K562 (cell line): Measurements from ENCODE around the gene GPR119. TPM values are rescaled to one million over a fixed set of nuclear protein-coding genes. Genes with fewer than 3 reads are reported as not detected.
A peak's percentile ranks its signal among the peaks of the same experiment; 100 is the strongest.

Experiments used
- BHLHE40 ChIP-seq: IDR thresholded peaks from 2 replicates; pipeline ENCODE4 v1.6.1; 2011; ENCODE audit warnings: low read length, improper control_type of control experiment
- DLX4 ChIP-seq: fragments of 250-450 bp; sonication (Bioruptor Pico); IDR thresholded peaks from 2 replicates; pipeline ENCODE4 v1.6.1; 2021; ENCODE audit warnings: mild to moderate bottlenecking
- E2F5 ChIP-seq: sonication (generic); formaldehyde crosslinking; IDR thresholded peaks from 2 replicates; pipeline ENCODE4 v1.8.0; 2022; ENCODE audit warnings: mild to moderate bottlenecking, missing genetic modification reagents
- GATAD2B ChIP-seq: fragments of 450-650 bp; IDR thresholded peaks from 2 replicates; pipeline ENCODE4 v1.6.1; 2017; ENCODE audit warnings: mild to moderate bottlenecking, borderline replicate concordance
- MAFG ChIP-seq: fragments of 450-650 bp; conservative IDR thresholded peaks from 2 replicates; pipeline ENCODE4 v1.6.1; 2016; ENCODE audit warnings: missing genetic modification characterization, missing compliant biosample characterization
- RCOR1 ChIP-seq, 2 experiments: IDR thresholded peaks; 2 replicates each; pipeline ENCODE4 v1.6.1; 2012; ENCODE audit warnings: low read depth in 2 of 2, low read length in 2 of 2, borderline replicate concordance in 1 of 2, improper control_type of control experiment in 1 of 2
- SNRNP70 ChIP-seq: fragments of 200-400 bp; formaldehyde crosslinking; optimal IDR thresholded peaks from 2 replicates; pipeline ENCODE3; 2017; ENCODE audit warnings: low read depth, low read length
- SPI1 ChIP-seq: IDR thresholded peaks from 2 replicates; pipeline ENCODE4 v1.6.1; 2011; ENCODE audit warnings: low read depth, low read length, control low read depth, borderline replicate concordance
- TAF9B ChIP-seq: fragments of 450-650 bp; IDR thresholded peaks from 2 replicates; pipeline ENCODE4 v1.6.1; 2018; ENCODE audit warnings: mild to moderate bottlenecking; ENCODE audit not compliant: partially characterized antibody
- TAL1 ChIP-seq: fragments of 450-650 bp; IDR thresholded peaks from 2 replicates; pipeline ENCODE4 v1.6.1; 2016; ENCODE audit warnings: mild to moderate bottlenecking
- XRCC5 ChIP-seq: fragments of 200-400 bp; formaldehyde crosslinking; IDR thresholded peaks from 2 replicates; pipeline ENCODE4 v1.6.1; 2017; ENCODE audit warnings: low read depth, mild to moderate bottlenecking, low read length
- ZBTB7A ChIP-seq: IDR thresholded peaks from 2 replicates; pipeline ENCODE4 v1.6.1; 2011; ENCODE audit warnings: low read depth, mild to moderate bottlenecking, low read length, moderate library complexity, borderline replicate concordance; ENCODE audit not compliant: control insufficient read depth
- ZBTB9 ChIP-seq: fragments of 450-650 bp; formaldehyde crosslinking; IDR thresholded peaks from 2 replicates; pipeline ENCODE4 v1.4.0; 2020; ENCODE audit warnings: mild to moderate bottlenecking, moderate library complexity
- ZNF407 ChIP-seq: fragments of 450-650 bp; IDR thresholded peaks from 2 replicates; pipeline ENCODE4 v1.6.1; 2016; ENCODE audit warnings: low read depth
- polyA plus RNA-seq, 8 experiments: library from polyadenylated mRNA; depleted of rRNA in 4 of 8; stranded (reverse) in 5 of 8; unstranded in 3 of 8; fragments of >200 nt; fragmentation: Nextera tagmentation in 2 of 8; fragmentation: Illumina TruSeq in 1 of 8; extraction: Ambion mirVana in 2 of 8; extraction: Trizol in 1 of 8; gene quantifications; 2 replicates each; pipeline versions ENCODE4 v1.2.1 to v1.2.3, GENCODE V29; 2011 to 2014; ENCODE audit warnings: inconsistent platforms in 1 of 8, missing spikeins in 1 of 8
- total RNA-seq, 7 experiments: library from RNA; depleted of rRNA in 6 of 7; stranded (reverse); fragments of >200 nt in 6 of 7; fragmentation: Illumina TruSeq in 2 of 7; extraction: Trizol in 2 of 7; gene quantifications; 2 replicates each; pipeline versions ENCODE4 v1.2.1 to v1.2.3, GENCODE V29; 2011 to 2021; ENCODE audit warnings: low replicate concordance in 1 of 7

The GPR119 gene
- total and polyA plus RNA-seq, 9 of the 15 experiments (the other 6 are each of a cell fraction or from before 2014, with no cell fraction given) = not detected

GRCh38 chrX:130378024-130378669 lies 7.3 kb downstream of the GPR119 start (continued):
- no peak for TF ChIP-seq ZNF407
- TF ChIP-seq RCOR1 (IDR thresholded peaks at IDR 0.05; ENCODE audit: borderline replicate concordance in 1 of 2, low read depth in 2 of 2, low read length in 2 of 2) = peak in 1 of 2 experiments; percentile 71; a peak in 1 of 4 replicates
- no peak for TF ChIP-seq XRCC5
- TF ChIP-seq E2F5 (CRISPR knock-in tag) = no peak
- no peak for TF ChIP-seq SNRNP70
- TF ChIP-seq MAFG (tag) = no peak
- TF ChIP-seq TAF9B = no peak
- no peak for TF ChIP-seq ZBTB7A
- TF ChIP-seq DLX4 (CRISPR knock-in tag) = no peak
- no peak for TF ChIP-seq GATAD2B
- no peak for TF ChIP-seq ZBTB9
- TF ChIP-seq TAL1 = no peak
- TF ChIP-seq SPI1 = peak; percentile 58; the same call in 1 of the 2 replicates
- TF ChIP-seq BHLHE40 = no peak
